Endothelial cell of umbilical vein (primary cell): Measurements from ENCODE around the gene SFTA2. TPM values are rescaled to one million over a fixed set of nuclear protein-coding genes. Genes with fewer than 3 reads are reported as not detected.
A peak's percentile ranks its signal among the peaks of the same experiment; 100 is the strongest.

Experiments used
- BruUV-seq: library from RNA; stranded (reverse); fragments of 400-500 nt; replicated peaks from 2 replicates; lab custom pipeline; 2021; lab: Mats Ljungman, UMichigan
- CTCF ChIA-PET: fragments of 300-600, 350-600 bp; sonication (Branson Sonifier 250); formaldehyde crosslinking; loops from one replicate; lab custom pipeline; 2021; ENCODE audit warnings: antibody characterized with exemption, inconsistent platforms; lab: Charles Lee
- POLR2A ChIA-PET: fragments of 300-600, 350-600 bp; sonication (Branson Sonifier 250); formaldehyde crosslinking; loops from one replicate; lab custom pipeline; 2021; ENCODE audit warnings: antibody characterized with exemption, inconsistent platforms; lab: Charles Lee
- DNase-seq: peaks from one replicate; pipeline ENCODE4 v3.0.0-alpha.2; 2011; ENCODE audit warnings: low read depth, low spot score
- FAIRE-seq: peaks from 2 replicates; lab custom pipeline; 2011; peaks lifted over from hg19 to GRCh38; lab: Jason Lieb, UNC
- H2AFZ ChIP-seq: 2 replicates; pipeline ENCODE4 v1.6.0; 2012; ENCODE audit warnings: low read depth, low read length, control low read depth, inconsistent platforms
- H3K27ac ChIP-seq: 2 replicates; pipeline ENCODE4 v1.5.1; 2011; ENCODE audit warnings: low read depth, mild to moderate bottlenecking, control low read depth, low read length, moderate library complexity; ENCODE audit not compliant: insufficient read depth
- H3K27me3 ChIP-seq, 2 experiments: 2 replicates each; pipeline versions ENCODE4 v1.6.0 to v1.6.1; 2011; ENCODE audit warnings: low read length in 2 of 2, mixed read lengths in 1 of 2; ENCODE audit not compliant: control insufficient read depth in 2 of 2, insufficient read depth in 2 of 2
- H3K36me3 ChIP-seq, 2 experiments: 2 replicates in 1 of 2; 3 replicates in 1 of 2; pipeline ENCODE4 v1.5.1; 2011; ENCODE audit warnings: low read length in 2 of 2, mild to moderate bottlenecking in 1 of 2, moderate library complexity in 1 of 2; ENCODE audit not compliant: control insufficient read depth in 2 of 2, insufficient read depth in 2 of 2; ENCODE audit errors: extremely low read depth in 1 of 2
- H3K4me1 ChIP-seq: 3 replicates; pipeline ENCODE4 v1.5.1; 2011; ENCODE audit warnings: mild to moderate bottlenecking, low read length; ENCODE audit not compliant: control insufficient read depth, insufficient read depth; ENCODE audit errors: extremely low read depth
- H3K4me2 ChIP-seq: 2 replicates; pipeline ENCODE4 v1.6.1; 2011; ENCODE audit warnings: low read length, control low read depth, mixed read lengths; ENCODE audit not compliant: insufficient read depth
- H3K4me3 ChIP-seq, 3 experiments: fragments of 200-600 bp in 1 of 3; sonication (generic), shearing (Covaris generic) in 1 of 3; replicated peaks in 1 of 3; 2 replicates each; pipeline ENCODE4 v1.5.1; 2011 to 2016; ENCODE audit warnings: control low read depth in 3 of 3, low read length in 3 of 3, mild to moderate bottlenecking in 2 of 3, inconsistent platforms in 1 of 3, low read depth in 1 of 3, moderate library complexity in 1 of 3; ENCODE audit not compliant: insufficient read depth in 1 of 3
- H3K79me2 ChIP-seq: 2 replicates; pipeline ENCODE4 v1.6.0; 2012; ENCODE audit warnings: low read length, inconsistent platforms; ENCODE audit not compliant: control insufficient read depth, insufficient read depth
- H3K9ac ChIP-seq: replicated peaks from 2 replicates; pipeline ENCODE3; 2011; ENCODE audit warnings: low read length, control low read depth; ENCODE audit not compliant: insufficient read depth; ENCODE audit errors: extremely low read depth
- H3K9me1 ChIP-seq: replicated peaks from 3 replicates; pipeline ENCODE4 v1.6.0; 2011; ENCODE audit warnings: mild to moderate bottlenecking, low read length; ENCODE audit not compliant: control insufficient read depth, insufficient read depth; ENCODE audit errors: extremely low read depth
- H3K9me3 ChIP-seq: replicated peaks from 2 replicates; pipeline ENCODE4 v1.5.1; 2012; ENCODE audit warnings: low read length, inconsistent platforms; ENCODE audit not compliant: control insufficient read depth, insufficient read depth
- H4K20me1 ChIP-seq: replicated peaks from 2 replicates; pipeline ENCODE3; 2011; ENCODE audit warnings: mild to moderate bottlenecking, low read length; ENCODE audit not compliant: control insufficient read depth, insufficient read depth; ENCODE audit errors: extremely low read depth
- EZH2 ChIP-seq: IDR thresholded peaks from 2 replicates; pipeline ENCODE4 v1.6.1; 2012; ENCODE audit warnings: borderline replicate concordance, low read depth, mild to moderate bottlenecking, moderate library complexity, low read length, inconsistent platforms; ENCODE audit not compliant: severe bottlenecking
- FOS ChIP-seq: IDR thresholded peaks from 2 replicates; pipeline ENCODE4 v1.6.1; 2011; ENCODE audit warnings: mild to moderate bottlenecking, low read length, moderate library complexity, borderline replicate concordance; ENCODE audit not compliant: insufficient read depth
- GATA2 ChIP-seq: IDR thresholded peaks from 2 replicates; pipeline ENCODE4 v1.7.0; 2011; ENCODE audit warnings: low read depth, mild to moderate bottlenecking, moderate library complexity, mixed read lengths, low read length; ENCODE audit not compliant: insufficient read length, insufficient read depth
- MYC ChIP-seq: IDR thresholded peaks from one replicate; pipeline ENCODE4 v1.6.1; 2011; ENCODE audit warnings: mild to moderate bottlenecking, low read depth, low read length
- POLR2AphosphoS5 ChIP-seq: IDR thresholded peaks from 2 replicates; pipeline ENCODE4 v1.6.1; 2012; ENCODE audit warnings: low read depth, mild to moderate bottlenecking, control low read depth, low read length, moderate library complexity; ENCODE audit not compliant: insufficient read depth
- dilution Hi-C: fragments of 300-500 bp; cut with MboI; formaldehyde crosslinking; loops from one replicate; pipeline ENCODE4 v1.15.0; 2019; ENCODE audit warnings: low sequenced_read_pairs; ENCODE audit not compliant: extremely low pct_ligation_motif_present
- intact Hi-C: fragments of 100-400 bp; cut with micrococcal nuclease; formaldehyde crosslinking; loops from one replicate; pipeline ENCODE4 v1.10.0; 2022
- polyA plus RNA-seq, 4 experiments: library from polyadenylated mRNA; depleted of rRNA in 3 of 4; stranded (reverse) in 3 of 4; unstranded in 1 of 4; fragments of >200 nt; gene quantifications; 2 replicates each; pipeline versions ENCODE4 v1.2.1 to v1.2.3, GENCODE V29; 2011 to 2012; ENCODE audit warnings: missing spikeins in 1 of 4
- total RNA-seq: library from RNA; stranded (reverse); gene quantifications from 2 replicates; pipeline ENCODE4 v1.2.3, GENCODE V29; 2021
- TF ChIP-seq, protein P1 (sequence below): IDR thresholded peaks from 2 replicates; pipeline ENCODE4 v1.6.1; 2011; ENCODE audit not compliant: insufficient read depth, insufficient read length

SFTA2 gene
- total and polyA plus RNA-seq, 2 donors (not counting 3 experiments of a cell fraction or from before 2014, with no cell fraction given) = not detected

DNA sequence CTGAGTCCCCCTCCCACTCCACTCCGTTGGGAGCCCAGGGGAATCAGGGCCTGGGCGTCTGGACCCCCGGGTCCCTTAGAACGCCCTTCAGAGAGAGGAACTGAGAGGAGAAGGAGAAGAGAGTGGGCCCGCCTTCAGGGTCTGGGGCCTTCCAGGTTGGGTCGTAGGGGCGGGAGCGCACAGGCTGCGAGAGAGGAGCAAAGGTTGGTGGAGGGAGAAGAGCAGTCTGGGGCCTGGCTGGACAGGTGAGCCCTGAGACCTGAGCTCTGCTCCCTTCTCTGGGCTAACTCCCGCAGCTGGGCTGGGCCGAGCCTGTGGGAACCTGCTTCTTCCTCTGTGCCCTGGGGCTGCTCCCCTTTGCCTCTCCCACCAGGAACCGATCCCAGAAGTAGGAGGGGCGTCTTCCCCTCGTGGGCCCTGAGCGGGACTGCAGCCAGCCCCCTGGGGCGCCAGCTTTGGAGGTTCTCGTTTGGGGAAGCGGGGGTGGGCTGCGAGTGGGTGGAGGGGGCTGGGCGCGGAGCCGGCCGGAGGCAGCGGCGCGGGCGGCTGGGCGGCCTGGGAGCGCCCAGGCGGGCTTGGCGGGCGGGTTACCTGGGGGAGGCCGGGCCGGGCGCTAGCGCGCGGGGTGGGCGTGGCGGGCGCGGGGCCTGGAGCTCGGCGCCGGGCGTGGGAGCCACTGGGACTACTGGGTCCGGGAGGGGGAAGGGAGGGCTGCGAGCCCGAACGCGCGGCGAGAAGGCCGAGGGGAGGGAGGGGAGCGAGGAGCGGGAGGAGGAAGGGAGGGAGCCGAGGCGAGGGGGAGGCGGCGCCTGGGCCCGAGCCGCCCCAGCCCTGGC, 48.1 kb downstream of the SFTA2 start, which contains the start of gene DDR1:
Gene DDR1 (plus strand): TSS at position 835 of the 836 bp plus-strand sequence. CDS start 4,211 bp downstream, outside the sequence.
- CTCF ChIA-PET = interaction anchor here (0.7 to 7.0 kb wide), 10 partner anchors 10 to 205 kb away, joined by 3 to 36 read pairs (median 6); partner anchors contain the start of gene VARS2
- H3K27me3 ChIP-seq = peaks cover 0 to 2% of the 10 kb centered on the region in 2 experiments
- H3K9ac ChIP-seq = no peak within 1 kb of the TSS
- peak within 1 kb of the TSS; percentile 48 for H2AFZ ChIP-seq
- no peaks in the 10 kb centered on the region for H3K9me3 ChIP-seq
- peak within 1 kb of the TSS; percentile 22 to 76 (median 47) for H3K4me3 ChIP-seq
- no peak within 1 kb of the TSS for H3K27ac ChIP-seq
- H3K4me1 ChIP-seq = no peaks in the 10 kb centered on the region
- no peaks in the 10 kb centered on the region for H3K79me2 ChIP-seq
- TF ChIP-seq MYC (no peak), POLR2AphosphoS5 (no peak), GATA2 (no peak), FOS (no peak), EZH2 (no peak)
- TF ChIP-seq, protein P1, sequence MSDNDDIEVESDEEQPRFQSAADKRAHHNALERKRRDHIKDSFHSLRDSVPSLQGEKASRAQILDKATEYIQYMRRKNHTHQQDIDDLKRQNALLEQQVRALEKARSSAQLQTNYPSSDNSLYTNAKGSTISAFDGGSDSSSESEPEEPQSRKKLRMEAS = no peak
- peak within 1 kb of the TSS; percentile 10 for H3K4me2 ChIP-seq
- no peaks in the 10 kb centered on the region for H3K9me1 ChIP-seq
- DNase-seq (no peak), FAIRE-seq (peak; percentile 31)
- dilution Hi-C loops (loop anchor here (25.0 kb wide), 1 partner anchor 147 kb away; the partner anchor contains the start of genes FLOT1 and IER3), intact Hi-C loops (no loop called here)
- H3K36me3 ChIP-seq = no peaks in the 10 kb centered on the region
- POLR2A ChIA-PET = interaction anchor here (0.7 kb wide), 1 partner anchor 146 kb away, joined by 6 read pairs; no protein-coding TSS in a partner anchor
- BruUV-seq = no TSS peak
- H4K20me1 ChIP-seq = no peaks in the 10 kb centered on the region
